Activated CD4-positive, alpha-beta T cell treated with anti-CD3 and anti-CD28 coated beads, Interleukin-2, amount 50 U/mL, for 48 hours (primary cell): ENCODE data around the gene VGLL4.
"Not testable (repeated sequence)": the region's sequence is repeated elsewhere in the genome, so short reads cannot be mapped to it uniquely, and the experiment has no call there.

Experiments used
- DNase-seq, 2 experiments: peaks; one replicate each; pipeline ENCODE4 v3.0.0-alpha.2; 2020

VGLL4 gene

DNA sequence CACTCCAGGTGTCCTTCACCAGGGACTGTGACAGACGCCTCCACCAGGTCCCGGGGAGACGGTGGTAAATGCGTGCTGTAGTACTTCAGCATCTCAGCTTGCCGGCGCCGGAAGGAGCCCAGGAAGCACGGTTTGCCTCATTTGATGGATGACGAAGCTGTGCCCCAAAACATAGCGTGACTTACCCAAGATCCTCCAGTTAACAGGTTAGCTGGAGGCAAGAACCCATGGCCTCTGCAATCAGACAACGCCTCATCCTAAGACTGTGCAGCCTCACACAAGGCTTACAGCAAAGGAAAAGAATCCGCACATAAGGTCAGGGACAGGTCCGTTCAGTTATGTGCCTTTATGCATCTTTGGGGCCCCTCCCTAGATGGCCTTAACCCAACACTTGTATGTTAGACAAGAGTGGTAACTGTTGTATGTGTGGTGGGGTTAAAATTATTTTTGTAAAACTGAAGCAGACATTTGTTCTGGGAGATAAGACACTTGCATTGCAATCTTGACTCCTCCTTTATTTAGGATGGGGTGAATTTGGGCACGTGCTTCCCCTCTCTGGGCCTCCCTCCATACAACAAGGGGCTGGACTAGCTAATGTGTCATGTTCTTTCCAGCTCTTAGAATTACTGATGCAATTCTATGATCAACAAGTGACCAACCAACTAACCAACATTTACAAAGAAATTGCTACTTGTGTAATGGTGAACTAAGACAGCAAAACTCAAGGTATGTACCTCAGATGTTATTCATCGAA is 39.4 kb downstream of the VGLL4 start:
- no peak for DNase-seq

DNA sequence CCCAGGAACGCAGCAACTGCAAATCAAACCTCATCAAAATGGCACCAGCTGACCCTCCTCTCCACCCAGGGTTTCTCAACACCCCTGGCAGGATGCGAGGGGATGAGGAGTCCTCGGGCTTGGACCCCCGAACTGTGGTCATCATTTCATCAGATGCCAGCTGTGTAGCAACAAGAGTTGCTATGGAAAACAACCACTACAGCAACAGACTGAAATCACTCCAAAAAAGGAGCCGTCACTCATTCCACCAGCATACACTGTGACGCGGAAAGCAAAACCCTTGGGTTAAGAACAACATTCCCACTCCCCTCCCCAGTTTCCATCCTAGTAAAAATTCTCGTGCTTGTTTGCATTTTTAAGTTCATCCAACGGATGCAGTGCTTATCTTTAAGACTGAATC is 40.1 kb downstream of the VGLL4 start:
- DNase-seq = no peak

DNA sequence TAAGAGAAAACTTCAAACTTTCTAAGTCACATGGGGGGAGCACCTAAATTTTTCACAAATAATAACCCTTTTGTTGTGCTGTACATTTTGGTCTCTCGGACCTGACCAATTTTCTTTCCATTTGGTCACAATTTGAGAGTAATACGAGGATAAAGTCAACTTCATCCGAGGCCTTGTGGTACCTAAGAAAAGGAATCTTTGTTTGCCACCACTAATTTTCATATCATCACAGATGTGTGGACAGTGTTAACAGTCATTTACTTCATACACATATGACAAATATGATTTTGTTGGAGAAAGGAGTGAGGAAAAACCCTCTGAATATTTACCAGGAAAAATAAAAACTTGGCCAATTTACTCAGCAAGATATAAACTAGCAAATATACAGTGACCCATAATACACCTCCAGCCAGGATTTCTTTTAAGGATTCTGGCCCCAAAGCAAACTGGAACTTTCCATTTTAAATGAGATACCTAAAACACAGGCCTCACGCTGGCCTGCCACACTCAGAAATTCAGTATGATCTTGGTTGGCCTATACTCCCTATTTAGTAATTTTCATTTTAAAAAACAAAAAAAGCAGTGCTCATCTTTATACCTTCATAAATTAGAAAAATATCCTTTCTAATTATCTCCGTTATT is 40.7 kb downstream of the VGLL4 start:
- DNase-seq = no peak

DNA sequence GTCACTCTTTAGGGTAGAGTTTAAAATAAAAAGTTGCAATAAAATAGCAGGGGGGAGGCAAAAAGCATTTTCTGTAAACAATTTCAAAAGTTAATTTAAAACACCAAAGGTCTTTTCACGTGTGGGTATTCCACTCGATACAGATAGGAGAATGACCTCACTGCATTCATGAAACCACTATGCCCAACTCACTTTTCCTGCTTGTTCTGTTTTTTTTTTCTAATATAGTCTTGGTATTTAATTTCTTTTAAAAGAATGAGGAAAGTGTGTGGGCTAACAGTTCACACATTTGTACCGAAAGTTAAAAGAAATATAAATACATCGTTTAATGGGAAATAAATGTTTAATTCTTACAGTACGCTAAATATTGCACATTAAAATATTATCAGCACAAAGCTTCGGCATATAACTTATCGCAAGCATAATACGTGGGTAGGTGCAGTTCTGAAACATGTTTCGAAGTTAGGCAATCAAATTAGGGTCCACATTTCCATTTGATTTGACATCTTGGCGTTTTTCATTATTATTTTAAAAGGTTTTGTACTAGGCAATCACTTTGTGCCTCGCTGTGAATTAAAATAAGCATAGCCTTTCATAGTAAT is 41.4 kb downstream of the VGLL4 start:
- DNase-seq = no peak

DNA sequence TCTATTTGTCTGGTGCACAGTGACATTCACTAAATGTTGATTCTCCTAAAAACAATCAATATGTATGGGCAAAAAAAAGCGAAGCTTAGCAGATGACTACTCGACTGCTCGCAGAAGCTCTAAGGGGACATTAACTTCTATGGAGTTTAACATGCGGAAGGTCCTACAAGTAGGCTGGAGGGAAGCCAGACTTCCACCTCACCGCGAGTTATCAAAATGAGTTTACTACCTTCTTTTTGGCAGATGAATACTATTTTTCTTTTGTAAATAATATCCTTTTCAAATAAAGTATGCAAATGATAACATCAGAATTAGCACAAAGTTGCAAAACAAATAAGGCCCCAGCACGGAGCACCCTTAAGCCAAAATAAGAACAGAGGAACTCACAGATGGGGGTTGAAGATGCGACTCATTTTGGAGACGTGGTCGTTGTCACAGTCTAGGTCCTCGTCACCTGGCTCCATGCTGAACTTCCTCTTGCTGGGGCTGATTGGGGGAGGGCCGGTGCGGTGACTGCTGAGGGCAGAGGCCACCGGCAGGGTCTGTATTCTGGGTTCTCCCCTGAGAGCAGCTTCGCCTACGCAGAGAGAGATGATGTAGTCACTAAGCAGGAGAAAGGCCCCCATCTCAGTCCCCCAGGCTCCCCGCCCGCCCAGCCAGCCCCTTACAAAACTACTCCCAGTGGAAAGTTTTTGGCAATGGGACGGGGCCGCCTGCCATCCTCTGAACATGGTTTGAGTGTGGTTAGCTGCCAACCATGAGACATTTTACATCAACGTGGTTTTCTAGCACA is 42.1 kb downstream of the VGLL4 start:
- peak in 1 of 2 experiments; percentile 13 for DNase-seq

DNA sequence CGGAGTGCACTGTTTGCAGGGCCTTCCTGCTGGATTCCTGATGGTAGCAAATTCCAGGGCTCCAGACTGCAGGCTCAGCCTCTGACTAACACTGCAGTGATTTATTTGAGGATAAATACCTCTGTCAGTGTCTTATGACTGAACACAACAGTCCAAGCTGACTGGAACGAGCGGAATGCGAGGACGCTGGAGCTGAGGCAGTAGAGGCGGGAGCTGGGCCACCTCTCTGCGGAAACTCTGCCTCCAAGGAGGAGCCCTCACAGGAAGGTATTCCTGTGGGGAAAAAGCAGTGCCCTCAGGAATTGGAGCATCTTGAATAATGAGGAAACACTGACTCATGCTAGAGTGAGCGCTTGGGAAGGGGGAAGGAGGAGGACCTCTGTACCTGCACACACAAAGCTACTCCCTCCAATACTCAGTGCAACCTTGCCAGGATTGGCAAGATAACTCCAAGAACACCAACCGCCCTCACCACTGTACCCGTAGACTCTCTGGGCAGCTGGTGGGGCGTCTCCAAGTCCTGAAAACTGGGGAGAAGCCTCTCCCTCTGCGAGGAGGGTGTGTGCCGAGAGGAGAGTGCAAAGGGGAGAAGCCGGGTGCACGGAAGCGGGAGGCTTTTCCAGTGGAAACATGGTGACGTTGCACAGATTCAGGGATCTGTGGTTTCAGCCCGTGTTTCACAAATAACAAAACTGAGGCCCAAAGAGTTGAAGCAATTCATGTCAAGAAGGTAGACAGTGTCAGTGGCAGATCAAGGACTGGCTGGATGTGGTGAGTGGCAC is 43.0 kb downstream of the VGLL4 start:
- no peak for DNase-seq

DNA sequence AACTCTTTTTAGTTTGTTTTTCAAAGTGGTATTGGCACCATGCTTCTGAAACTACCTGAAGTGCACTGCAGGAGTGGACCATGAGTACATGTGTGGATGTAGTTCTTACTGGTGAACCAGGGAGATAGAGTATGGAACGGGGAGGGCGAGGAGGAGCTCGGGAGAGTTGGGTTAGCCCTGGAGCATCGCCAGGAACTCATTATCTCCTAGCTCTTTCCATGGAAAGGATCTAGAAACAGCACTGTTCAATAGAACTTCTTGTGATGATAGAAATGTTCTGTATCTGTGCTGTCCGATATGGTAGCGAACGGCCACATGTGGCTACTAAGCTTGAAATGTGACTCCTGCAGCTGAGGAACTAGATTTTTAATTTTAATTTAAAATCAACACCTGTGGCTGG is 47.3 kb downstream of the VGLL4 start:
- no peak for DNase-seq

DNA sequence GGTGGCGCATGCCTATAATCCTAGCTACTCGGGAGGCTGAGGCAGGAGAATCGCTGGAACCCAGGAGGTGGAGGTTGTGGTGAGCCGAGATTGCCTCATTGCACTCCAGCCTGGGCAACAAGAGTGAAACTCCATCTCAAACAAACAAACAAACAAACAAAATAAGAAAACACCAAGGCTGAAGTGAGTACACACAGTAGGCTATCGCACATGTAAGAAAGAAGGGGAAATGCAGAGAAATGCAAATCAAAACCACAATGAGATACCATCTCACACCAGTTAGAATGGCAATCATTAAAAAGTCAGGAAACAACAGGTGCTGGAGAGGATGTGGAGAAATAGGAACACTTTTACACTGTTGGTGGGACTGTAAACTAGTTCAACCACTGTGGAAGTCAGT is 48.7 kb downstream of the VGLL4 start:
- not testable (repeated sequence) for DNase-seq

DNA sequence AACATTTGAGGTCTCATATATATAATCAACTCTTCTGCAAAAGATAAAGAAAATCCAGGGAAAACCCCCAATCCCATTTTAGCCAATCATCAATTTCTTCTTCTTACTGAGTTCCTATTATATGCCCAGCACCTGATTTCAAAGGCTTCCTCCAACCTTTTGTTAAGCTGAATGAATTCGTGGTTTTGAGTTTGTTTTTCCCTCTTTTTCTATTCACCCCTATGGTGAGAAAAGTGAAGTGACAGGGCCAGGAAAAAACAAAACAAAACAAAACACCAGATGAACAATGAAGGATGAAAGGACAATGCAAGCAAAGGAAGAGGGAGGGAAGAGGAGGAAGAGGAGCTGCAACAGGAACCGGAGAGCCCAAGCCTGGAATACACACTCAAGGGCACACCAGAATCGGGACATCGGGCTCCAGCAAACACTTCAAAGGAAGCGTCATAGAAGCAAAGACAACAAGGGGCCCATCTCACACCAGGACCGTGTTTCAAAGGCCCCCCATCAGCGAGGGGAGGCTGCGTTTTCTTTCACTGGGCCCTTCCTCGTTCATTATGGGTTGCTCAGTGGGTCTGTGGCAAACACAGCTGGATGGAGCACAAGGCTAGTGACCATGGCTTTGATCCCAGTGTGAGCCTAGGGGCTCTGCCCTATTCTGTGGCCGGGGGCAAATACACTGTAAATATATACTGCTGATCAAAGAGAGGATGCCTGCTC is 50.2 kb downstream of the VGLL4 start:
- no peak for DNase-seq

DNA sequence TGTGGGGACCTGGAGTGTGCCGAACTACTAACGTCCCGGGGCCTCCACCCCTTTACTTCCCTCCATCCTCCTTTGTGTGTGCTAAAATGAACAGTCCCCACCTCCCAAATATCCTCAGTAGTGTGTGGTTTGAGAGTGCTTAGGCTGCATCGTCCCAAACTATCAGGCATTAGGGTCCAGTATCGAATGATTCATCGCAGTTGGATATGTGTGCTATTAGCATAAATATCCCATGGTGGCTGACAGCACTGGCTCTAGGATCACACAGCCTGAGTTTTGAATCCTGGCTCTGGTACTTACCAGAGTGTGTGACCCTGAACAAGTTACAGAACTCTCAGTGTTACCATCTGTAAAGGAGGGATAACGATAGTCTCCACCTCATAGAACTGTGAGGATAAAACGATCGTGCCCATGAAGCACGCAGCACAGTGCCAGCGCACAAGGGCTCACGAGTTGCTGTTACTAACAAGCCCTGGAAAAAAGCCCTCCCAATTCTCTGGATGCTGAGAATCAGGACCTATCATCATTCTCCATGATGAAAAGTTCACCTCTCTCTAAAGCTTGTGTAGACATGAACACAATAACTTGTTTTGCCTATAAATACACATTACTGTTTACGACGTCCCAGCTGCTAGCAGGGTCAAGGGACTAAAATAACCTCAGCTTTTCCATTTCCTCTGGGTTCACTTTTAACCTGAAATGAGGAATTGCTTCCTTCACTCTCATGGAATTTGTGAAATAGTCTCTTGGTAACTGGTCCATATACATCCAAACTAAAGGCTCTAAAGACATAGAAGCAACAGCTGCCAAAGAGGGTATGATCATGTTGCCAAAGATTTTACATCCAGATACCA is 51.0 kb downstream of the VGLL4 start:
- DNase-seq = no peak

DNA sequence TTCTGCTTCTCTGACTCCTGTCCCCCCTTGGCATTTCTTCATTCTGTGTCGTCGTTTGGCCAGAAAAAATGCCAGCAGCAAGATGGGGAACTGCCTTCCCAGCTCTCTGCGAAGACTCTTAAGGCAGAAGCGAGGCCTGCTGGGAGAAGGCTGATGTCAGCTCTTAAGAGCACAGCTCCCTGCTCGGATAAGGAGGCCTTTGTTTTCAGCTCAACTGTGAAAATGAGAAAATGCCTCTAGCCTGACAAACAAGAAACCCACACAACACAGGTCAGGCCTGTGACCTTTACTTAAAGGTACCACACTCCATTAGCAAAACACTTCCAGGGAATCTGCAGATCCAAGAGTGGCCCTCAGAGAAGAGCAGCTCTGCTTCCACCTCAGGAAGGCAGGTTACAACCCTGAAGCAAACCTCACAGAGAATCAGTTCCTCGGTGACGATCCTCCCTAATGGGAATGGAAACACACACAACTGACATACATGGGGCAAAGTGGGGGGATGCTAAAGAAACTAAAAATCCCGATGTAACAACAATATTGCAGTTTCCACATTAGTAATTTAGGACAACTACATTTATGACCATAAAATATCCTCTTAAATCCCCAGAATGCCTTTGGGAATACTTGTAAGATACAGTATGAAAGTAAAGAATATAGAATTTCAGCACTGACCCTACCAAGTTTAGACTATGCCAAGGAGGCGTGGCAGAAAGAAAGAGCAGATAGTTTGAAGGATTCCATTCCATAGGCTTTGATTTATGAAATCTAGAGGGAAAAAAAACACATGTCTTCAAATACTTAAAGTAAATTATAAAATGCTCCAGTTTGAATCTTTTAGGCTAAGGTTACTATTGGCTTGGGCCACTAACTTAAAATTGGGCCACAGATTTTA is 52.1 kb downstream of the VGLL4 start:
- no peak for DNase-seq

DNA sequence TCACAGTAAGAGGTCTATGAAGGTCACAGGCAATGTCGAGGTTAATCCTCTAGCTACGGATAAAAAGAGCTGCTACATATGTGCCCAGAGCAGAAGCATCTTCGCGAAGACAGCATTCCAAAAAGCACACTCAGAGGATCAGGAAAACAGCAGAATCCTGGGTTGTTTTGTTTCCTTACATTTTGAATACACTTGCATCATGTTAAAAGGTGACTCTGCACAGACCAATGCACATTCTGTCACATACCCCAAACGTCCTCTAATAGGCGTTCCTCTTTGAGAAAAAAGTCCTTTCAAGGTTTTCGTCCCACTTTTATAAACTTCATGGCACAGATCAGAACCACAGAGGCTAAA is 52.7 kb downstream of the VGLL4 start:
- no peak for DNase-seq

DNA sequence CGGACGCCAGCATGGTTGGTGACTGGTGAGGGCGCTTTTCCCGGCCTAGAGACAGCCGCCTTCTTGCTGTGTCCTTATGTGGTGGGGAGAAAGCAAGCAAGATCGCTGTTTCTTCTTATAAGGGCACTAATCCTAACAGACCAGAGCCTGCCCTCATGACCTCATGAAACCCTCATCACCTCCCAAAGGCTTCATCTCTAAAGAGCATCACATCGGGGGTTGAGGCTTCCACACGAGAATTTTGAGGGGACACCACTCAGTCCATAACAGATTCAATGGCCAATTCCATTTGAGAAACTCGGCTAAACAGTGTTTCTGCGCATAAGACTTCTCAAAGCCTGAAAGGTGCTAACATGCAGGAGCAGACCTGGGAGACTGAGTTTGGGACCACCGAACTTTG is 54.0 kb downstream of the VGLL4 start:
- DNase-seq = no peak

DNA sequence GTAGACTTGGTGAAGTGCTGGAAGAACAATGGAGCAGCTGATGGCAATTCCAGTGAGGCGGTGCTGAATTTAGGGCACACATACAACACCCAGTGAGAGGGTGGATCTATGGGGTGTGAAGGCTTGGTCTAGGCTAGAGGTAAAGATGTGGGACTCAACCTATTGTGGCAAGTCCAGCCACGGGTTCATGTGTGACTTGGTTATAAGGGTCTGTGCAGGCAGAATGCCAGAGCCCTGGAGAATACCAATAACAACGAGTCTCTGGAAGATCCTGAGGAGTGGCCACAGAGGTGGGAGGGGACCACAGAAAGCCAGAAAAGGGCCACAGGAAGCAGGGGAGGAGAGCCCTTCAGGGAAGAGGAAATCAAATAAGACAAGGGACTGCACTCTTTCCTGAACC is 55.0 kb downstream of the VGLL4 start:
- DNase-seq = no peak

DNA sequence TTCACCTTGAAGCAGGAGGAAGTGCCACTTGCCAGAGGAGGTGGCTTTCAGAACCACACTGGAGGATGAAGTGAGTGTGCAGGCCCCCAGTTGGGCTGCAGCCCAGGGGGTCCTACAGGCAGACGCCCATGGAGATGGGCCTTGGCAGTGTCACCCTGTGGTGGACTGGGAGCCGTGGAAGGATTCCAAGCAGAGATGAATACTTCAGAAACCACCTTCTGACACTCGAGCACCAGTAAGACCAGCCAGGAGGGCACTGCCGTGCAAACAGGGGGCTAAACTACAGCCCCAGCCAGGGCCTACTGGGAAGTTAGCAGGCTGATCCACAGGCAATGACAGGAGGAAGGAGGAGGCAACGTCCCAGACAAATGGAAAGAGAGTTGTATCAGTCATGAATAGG is 55.4 kb downstream of the VGLL4 start:
- no peak for DNase-seq

DNA sequence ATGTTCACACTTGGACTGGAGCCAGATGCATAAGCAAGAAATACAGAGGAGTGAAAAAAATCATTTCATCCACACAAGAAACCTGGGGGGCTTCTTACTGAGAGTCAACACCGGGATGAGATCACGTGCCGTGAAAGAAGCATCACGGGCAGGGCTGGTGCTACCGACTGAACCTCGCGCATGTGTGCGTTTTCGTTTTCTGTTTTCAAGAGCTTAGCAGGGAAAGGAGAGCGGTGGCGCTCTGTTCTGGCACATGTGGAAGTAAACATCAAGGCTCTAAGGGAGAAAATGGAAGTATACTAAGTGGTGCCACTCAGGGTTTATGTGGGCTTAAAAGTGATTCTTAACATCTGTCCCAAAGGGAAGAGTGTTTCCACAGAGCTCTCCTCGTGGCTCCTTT is 55.9 kb downstream of the VGLL4 start:
- DNase-seq = no peak

DNA sequence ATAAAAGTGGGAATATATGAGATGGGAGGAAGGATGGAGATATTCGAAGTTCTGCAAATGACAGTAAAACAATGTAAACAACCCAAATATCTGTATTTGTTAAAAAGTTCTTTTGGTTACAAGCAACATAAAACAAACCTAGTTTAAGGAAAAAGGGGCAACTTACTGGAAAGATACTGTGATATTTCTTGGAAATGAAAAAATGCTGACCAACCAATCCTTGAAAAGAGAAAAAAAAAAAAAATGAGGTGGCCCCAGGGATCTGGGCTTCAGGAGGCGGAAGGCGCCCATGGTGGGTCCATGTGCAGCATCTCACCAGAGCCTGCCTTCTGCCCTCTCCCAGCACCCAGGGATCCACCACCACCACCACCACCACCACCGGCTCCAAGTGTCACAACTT is 59.1 kb downstream of the VGLL4 start:
- DNase-seq = no peak

DNA sequence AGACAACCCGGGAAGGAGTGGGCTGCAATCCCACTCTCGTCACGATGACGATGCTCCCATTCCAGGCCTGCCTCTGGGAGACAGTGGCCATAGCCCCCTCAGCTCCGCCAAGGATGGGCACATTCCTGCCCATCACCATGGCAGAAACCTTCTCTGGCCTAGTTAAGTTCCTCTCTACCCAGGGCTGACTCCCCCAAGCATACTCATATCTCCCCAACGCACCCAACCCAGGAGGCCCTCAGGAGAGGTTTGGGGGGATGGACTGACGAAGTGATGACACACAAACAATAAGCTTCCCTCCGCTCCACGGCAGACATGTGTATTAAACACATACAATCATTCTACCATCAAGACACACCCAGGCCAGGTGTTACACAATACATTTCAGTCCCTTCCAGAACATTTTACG is 60.1 kb downstream of the VGLL4 start:
- DNase-seq = no peak

DNA sequence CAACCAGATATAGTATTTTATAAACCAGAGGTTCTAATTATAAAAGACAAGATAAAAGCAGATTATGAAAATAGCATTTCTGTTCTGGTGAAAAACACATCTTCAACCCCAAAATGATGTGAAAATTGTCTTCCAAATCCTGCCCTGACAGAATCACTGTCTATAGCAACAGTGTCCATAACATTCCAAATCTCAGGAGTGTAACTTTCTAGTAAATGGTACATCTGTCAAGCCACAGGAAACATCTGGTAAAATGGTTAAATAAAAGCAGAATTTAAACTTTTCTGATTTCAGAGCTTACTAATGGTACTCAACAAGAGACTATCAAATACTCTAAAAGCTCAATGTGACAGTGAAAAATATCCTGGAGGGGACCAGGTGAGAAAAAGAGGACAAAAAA is 60.5 kb downstream of the VGLL4 start:
- no peak for DNase-seq
